D721Med (cell line): ENCODE data around the gene PYGL.

ENCODE experiments used
- DNase-seq: peaks from one replicate; pipeline ENCODE4 v3.0.0; 2011; ENCODE audit warnings: low spot score; ENCODE audit not compliant: insufficient read length
- FAIRE-seq: peaks from 2 replicates; lab custom pipeline; 2011; peaks lifted over from hg19 to GRCh38; lab: Jason Lieb, UNC
- CTCF ChIP-seq: IDR thresholded peaks from 2 replicates; pipeline ENCODE4 v1.5.1; 2012; ENCODE audit warnings: mild to moderate bottlenecking, control low read depth; ENCODE audit not compliant: insufficient read depth; ENCODE audit errors: missing control alignments

PYGL gene

GRCh38 chr14:50978529-50978871 lies 34.2 kb upstream of the PYGL start:
- DNase-seq (no peak), FAIRE-seq (no peak)
- no peak for TF ChIP-seq CTCF

- DNase-seq: no peak
- no peak for FAIRE-seq
- TF ChIP-seq CTCF: no peak
Observed at GRCh38 chr14:50977863-50978528, 33.7 kb upstream of the PYGL start.

GRCh38 chr14:50974118-50974517 lies 29.8 kb upstream of the PYGL start:
- DNase-seq (no peak), FAIRE-seq (no peak)
- no peak for TF ChIP-seq CTCF

- DNase-seq (no peak), FAIRE-seq (no peak)
- TF ChIP-seq CTCF: no peak
Observed at GRCh38 chr14:50972734-50973133, 28.5 kb upstream of the PYGL start.

GRCh38 chr14:50970886-50971781 lies 26.9 kb upstream of the PYGL start:
- FAIRE-seq (peak; percentile 84), DNase-seq (peak; percentile 32)

GRCh38 chr14:50967790-50968189 lies 23.5 kb upstream of the PYGL start:
- TF ChIP-seq CTCF: no peak
- DNase-seq: no peak
- FAIRE-seq: no peak

More at GRCh38 chr14:50970886-50971781, 26.9 kb upstream of the PYGL start:
- TF ChIP-seq CTCF: no peak

GRCh38 chr14:50967103-50967502 lies 22.8 kb upstream of the PYGL start:
- DNase-seq: no peak
- TF ChIP-seq CTCF: no peak
- no peak for FAIRE-seq
